Stimulated activated CD4-positive, alpha-beta T cell treated with anti-CD3 and anti-CD28 coated beads, TNF-alpha, amount 100 ng/mL, for 1 hour (primary cell): ENCODE measurements around the gene ZNF148.

Source experiments
- DNase-seq, 3 donors: peaks; one replicate each; pipeline ENCODE4 v3.0.0-alpha.2; 2020; ENCODE audit warnings: low read depth in 3 of 3, low spot score in 1 of 3

Gene ZNF148

DNA sequence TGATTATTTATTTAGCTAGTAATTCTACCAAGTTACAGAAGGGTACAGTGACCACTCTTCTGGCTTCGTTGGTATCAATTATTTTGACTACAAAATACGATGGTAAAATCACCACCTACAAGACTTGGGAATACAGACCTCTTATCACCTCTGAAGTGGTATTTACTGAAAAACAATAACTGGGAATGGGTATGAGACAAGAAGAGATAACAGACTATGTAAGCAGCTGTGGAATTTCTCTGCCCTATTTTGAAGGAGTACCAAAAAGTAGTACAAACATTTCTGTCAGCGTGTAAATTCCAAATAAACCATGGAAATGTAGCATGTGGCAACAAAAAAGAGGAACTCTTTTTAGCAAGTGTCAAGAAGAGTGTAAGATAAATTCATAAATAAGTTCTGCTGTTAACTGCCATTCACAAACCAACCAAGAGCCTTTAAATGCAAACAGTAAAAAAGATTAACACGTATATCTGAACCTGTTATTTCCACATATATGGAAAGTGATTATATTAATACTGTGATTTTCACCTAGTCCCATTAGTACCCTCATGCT is 85.6 kb downstream of the ZNF148 start:
- no peak for DNase-seq

DNA sequence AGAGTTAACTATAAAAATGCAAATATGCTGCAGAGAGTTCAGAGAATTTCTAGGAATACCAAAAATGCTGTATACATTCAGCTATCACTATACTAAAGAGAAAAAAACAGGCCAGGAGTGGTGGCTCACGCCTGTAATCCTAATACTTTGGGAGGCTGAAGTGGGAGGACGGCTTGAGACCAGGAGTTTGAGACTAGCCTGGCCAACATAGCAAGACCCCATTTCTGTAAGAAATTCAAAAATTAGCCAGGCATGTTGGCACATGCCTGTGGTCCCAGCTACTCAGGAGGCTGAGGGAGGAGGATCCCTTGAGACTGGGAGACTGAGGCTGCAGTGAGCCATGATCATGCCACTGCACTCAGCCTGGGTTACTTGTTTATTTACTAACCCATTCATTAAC is 87.9 kb downstream of the ZNF148 start:
- DNase-seq = no peak

DNA sequence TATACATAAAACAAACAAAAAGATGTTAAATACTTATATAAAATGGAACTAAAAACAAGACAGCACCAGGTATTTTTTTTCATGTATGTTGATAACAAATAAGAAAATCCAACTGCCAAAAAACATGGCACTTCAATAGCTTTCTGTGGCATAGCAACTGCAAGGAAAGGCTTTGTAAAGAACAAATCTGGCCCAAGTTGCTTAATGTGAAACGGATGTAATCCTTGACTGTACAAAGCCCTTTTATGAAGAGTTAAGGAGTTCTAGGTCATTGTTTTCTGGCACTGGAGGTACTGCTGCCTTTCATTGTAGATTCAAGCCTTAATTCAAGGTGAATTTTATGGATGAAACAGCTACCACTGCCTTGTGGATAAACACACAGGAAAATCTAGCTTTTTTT is 93.7 kb downstream of the ZNF148 start:
- DNase-seq = no peak

DNA sequence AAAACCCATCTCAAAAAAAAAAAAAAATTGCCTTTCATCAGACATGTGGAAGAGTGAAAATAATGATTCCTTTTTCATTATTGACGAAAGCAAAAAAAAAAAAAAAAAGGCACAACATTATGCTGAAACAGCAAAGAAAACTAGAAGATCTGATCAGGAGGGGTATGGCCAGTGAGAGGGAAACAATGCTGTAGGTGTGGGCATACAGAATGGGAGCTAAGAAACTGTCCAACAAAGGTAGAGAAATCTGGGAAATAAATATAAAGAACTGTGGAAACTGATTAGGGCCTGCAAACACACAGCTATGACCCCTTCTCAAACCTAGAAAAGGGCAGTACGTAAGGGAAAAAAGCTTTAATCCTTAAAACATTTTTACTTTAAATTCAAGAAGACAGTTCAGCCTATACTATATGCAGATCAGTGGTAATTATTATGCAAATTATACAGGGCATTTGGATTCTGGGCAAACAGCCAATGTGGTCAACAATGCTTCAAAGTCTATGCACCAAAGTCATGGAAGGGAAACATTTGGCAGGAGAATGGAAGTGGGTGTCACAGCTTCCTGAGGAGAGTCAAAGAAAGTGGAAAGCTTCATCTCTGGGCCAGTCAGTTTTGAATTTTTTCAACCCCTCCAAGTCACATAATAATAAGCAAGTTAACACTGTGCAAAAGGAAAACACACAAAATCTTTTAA is 94.3 kb downstream of the ZNF148 start:
- DNase-seq = no peak

DNA sequence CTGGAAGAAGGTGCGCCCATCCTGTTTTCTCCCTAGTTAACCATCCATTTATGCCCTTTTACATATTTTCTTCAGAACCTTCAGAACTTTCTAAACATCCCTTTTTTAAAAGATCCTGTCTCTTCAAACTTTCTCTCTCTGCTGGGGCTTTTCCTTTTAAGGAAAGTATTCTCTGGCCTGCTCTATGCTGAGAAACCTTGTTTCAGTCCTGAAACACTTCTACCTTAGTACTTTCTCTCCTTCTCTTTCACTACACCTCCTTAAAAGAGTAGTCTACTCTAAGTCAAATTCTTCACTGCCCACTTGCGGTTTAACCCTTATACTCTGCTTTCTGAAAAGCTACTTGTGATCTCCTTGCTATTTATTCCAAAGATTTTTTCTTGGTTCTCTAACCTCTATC is 97.0 kb downstream of the ZNF148 start:
- no peak for DNase-seq

DNA sequence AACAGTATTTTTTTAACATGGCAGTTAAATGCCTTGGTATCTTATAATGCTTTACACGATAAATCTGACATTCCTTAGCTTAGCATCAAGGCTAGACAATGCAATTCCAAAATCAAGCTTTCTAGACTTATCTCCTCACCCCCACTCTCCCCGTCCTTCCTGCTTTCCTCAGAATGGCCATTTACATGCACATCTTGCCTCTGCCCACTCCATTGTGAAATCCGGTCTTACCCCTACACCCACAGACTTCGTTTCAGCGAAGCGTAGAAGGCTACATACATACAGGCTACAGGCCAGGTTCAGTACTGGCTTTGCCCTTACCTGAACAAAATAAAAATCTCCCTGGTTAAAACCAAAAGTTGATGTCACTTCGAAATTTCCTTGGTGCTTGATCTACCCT is 104.0 kb downstream of the ZNF148 start:
- no peak for DNase-seq

DNA sequence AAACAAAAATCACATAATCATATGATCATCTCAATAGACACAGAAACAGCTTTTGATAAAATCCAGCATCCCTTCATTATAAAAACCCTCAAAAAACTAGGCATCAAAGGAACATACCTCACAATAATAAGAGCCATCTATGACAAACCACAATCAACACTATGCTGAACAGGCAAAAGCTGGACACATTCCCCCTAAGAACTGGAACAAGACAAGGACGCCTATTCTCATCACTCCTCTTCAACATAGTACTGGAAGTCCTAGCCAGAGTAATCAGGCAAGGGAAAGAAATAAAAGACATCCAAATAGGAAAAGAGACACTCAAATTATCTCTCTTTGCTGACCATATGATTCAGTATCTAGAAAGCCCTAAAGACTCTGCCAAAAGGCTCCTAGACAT is 107.7 kb downstream of the ZNF148 start:
- no peak for DNase-seq

DNA sequence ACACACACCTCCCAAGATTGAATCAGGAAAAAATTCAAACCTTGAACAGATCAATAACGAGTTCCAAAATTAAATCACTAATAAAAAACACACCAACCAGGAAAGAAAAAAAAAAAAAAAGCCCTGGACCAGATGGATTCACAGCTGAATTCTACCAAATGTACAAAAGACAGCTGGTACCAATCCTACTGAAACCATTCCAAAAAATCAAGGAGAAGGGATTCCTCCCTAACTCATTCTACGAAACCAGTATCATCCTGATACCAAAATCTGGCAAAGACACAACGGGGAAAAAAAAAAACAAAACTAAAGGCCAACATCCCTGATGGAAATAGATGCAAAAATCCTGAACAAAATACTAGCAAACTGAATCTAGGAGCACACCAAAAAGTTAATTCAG is 108.2 kb downstream of the ZNF148 start:
- DNase-seq = no peak

DNA sequence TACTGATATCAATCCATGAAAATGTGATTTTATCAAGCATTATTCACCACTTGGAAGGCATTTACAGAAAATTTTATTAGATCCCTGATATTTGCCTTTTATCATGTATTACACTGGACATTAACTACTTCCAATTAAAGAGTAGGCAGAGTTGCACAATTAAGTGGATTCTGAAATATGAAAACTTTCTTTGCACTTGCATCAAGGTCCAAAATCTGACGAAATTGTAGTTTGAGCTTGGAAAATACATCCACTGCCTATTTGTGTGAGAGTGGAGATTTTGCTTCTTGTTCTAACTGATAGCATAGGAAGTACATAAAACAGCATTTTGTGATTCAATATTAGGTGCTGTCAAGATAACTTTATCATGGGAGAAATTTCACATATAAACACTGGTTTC is 113.0 kb downstream of the ZNF148 start:
- no peak for DNase-seq

DNA sequence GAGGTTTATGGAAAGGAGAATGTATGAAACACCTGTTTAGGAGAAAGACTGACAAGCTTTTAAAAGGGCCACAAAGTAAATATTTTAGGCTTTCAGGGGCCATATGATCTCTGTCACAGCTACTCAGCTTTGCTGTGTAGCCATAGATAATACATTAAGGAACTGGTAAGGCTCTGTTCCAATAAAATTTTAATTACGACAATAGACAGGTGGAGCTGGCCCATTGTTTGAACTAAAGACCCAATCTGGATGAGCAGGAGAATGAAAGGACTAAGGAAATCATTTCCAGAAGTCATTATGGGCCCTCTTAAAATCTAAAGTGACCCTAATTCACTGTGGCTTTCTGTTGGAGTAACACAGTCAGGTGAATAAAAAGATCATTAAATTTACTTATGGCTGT is 114.1 kb downstream of the ZNF148 start:
- no peak for DNase-seq

DNA sequence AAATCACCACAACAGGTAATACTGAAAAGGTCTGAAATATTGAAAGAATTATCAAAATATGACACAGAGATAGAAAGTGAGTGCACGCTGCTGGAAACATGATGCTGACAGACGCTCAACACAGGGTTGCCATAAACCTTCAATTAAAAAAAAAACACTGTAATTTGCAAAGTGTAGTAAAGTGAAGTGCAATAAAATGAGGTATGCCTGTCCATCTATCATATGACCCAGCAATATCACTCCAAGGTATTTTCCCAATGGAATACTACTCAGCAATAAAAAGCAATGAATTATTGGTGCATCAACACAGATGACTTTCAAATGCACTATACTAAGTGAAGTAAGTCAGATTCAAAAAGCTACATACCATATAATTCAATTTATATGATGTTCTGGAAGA is 115.0 kb downstream of the ZNF148 start:
- DNase-seq = no peak

DNA sequence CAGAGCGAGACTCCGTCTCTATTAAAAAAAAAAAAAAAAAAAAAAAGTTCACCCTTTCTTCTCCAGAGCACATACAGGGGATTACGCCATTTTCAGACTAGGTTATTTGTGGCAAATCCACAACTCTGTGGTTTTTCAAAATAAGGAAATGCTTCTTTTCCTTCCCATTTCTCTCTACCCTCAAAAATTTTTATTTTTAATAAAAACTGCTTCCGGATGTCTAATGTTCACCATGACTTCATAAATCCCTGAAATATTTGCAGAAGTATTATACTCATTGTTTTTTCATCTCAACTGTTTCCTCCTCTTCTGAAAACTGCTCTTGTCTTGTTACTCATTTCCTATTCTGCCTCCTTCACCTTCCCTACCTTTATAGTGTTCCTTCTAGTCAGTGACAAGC is 117.6 kb downstream of the ZNF148 start:
- DNase-seq = no peak

DNA sequence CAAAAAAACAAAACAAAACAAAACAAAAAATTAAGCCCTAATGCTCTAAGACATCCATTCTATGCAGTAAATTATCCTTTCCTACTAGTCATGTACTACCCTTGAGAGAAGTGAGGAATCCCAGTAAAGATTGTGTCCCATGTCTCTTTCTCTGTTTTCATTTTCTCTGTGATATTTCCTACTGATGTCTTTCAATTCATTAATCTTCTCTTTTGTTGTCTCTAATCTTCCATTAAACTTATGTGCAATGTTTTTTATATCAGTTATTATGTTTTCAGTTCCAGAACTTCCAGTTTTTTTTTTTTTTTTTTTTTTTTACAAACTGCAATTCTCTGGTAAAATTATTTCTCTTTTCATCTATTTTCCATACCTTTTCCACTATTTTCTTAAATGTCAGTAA is 118.5 kb downstream of the ZNF148 start:
- no peak for DNase-seq

DNA sequence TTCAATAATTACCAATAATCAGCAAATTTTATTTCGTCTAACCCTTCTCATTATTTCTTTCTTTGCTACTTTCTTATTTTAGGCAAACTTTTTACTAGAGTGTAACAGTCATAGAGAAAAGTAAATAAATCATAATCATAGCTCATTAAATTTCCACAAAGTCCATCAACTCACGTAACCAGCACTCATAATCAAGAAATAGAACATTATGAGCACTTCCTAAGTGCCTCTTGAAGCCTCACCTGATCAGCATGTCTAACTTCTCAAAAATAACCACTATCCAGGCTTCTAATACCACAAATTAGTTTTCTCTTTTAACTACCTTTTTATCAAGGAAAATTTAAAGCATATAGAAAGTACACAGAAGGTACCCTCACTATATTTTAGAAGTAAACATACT is 124.2 kb downstream of the ZNF148 start:
- DNase-seq = no peak

DNA sequence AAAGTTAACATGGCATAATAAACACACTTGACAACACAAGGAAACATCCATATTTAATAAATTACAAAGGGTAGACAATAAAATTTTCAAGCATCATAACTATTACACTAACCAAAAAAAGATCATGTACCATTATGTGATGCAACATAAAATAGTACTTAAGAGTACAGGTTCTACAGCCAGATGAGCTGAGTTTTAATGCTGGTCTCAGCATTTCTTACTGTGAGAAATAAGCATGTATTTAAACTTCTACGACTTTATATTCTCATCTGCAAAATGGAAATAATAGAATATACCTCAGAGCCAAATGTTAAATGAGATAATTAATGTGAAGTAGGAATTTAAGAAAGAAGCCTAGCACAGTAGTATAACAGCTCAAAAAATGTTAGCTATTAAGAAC is 128.9 kb downstream of the ZNF148 start:
- no peak for DNase-seq

DNA sequence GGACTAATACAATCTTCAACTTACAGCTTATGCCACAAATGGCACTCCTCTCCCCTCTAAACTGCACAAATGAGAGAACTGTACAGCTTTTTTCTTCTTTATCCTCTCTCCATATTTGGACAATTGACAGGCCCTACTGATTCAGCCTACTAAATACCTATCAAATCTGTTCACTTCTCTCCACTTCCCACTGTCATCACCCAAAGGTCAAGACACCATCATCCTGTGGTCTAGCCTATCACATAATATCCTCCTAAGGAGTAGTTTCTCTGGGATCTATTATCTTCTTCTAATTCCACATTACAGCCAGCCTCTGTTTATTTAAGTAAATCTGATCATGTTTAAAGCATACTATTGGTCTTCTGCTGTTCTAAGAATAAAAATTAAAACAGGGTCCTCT is 129.6 kb downstream of the ZNF148 start:
- DNase-seq = no peak

DNA sequence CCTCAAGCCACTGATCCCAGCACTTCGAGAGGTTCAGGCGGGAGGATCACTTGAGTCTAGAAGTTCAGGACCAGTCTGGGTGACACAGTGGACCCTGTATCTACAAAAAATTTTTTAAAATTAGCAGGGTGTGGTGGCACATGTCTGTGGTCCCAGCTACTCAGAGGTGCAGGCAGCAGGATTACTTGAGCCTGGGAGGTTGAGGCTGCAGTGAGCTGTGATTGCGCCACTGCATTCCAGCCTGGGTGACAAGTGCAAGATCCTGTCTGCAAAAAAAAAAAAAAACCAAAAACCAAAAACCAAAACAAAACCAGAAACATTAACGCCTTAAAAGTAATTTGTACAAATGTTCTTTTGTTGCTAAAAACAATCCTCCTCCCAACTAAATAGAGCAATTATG is 134.6 kb downstream of the ZNF148 start:
- DNase-seq = no peak

DNA sequence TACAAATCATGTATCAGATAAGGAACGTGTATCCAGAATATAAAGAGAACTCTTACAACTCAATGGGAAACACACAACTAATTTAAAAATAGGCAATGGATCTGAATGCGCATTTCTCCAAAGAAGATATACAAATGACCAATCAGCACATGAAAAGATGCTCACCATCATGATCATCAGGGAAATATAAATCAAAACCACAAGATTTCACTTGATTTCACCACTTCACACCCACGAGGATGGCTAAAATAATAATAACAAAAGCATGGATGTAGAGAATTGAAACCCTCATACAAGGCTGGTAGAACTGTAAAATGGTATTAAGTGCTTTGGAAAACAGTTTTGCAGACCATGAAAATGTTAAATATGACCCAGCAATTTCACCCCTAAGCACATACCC is 135.9 kb downstream of the ZNF148 start:
- DNase-seq = no peak

DNA sequence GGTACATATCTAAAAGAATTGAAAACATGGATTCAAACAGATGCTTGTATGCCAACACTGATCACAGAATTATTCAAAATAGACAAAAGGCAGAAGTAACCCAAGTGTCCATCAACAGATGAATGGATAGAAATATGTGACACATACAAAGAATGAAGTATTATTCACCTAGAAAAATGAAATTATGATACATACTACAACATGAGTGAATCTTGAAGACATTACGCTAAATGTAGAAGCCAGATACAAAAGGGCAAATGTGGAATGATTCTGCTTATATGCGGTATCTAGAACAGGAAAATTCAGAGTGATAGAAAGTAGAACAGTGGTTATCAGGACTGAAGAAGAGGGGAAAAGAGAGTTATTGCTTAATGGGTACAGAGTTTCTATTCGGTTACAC is 136.4 kb downstream of the ZNF148 start:
- no peak for DNase-seq

DNA sequence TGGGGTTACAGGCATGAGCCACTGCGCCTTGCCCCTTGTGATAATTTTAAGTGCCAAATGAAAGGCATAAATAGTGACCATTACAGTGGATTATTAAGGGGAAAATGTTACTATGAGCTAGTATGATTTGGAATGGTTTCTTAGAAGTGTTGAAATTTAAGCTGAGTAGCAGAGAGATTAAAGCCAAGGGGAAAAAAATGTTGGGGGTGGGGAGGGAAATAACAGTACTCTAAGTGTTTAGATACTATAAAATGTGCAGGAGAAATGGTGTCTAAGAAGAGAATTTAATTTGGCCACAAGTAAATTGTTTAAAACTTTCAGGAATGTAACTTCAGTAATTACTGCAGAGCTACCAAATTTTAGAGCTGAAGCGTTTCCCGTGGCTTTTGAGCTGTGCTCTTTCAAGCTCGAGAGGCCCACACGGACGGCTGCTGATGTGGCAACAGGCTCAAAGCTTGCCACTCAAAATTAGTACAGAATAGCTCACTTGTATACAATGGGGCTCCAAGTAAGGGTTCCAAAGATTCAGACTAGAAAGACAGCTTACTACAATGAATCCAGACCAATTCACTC is 138.7 kb downstream of the ZNF148 start:
- DNase-seq = no peak

DNA sequence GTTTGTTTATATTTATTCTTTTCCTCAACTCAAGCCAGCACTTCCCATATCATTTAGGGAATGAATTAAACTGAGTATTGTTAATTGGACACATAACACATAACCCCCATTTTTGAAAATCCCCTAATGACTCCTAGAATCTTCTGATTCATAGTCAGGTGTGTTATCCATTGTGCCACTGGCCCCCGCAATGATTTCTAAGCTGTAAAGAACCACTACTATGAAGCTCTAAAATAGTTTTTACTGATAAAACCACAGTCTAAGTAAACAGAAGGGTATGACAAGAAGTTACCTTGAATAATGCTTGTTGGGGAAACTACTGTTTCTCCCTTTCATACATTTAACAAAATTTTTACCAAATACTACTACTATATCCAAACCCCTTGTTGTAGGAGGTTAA is 140.3 kb downstream of the ZNF148 start:
- no peak for DNase-seq

DNA sequence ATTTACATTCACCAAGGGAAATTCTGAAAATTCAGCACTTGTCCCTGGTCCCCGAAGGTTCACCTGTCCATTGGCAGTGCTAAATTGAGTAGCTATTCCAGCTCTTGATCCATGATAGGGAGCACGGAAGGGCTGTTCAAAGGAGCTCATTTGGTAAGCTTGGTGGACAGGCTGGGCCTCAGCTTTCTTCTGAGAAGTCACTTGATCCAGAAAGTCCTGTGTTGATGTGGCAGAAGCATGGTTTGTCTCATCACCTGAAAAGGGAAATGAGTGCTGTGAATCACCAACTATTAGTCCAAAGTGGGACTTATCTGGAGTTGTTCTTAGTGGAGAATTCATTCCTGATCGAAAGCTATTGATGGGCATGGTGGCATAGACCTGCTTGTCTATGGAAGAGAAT is 142.7 kb downstream of the ZNF148 start:
- no peak for DNase-seq

DNA sequence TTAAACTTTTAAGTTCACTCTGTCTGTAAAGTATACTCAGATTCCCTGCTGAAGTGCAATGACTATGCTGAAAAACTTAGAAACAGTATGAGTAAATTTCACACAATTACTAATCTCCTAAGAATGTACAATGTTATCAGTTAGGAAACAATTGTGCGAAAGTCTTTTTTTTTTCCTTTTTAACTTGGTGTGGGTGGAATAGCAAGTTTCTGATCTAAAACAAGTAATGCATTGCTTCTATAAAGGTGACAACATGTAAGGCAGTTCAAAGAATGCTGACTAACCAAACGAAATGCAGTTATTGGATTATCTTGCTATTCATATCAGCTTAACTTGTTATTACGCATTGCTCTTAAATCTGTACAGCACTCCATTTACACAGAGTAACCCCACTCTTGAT is 143.2 kb downstream of the ZNF148 start:
- no peak for DNase-seq
